Psoas muscle (tissue), 8 donors: ENCODE measurements around the gene EIF3D. TPM values are rescaled to one million over a fixed set of nuclear protein-coding genes. Genes with fewer than 3 reads are reported as not detected.
"Not testable (repeated sequence)": the region's sequence is repeated elsewhere in the genome, so short reads cannot be mapped to it uniquely, and the experiment has no call there.

Source experiments
- ATAC-seq, 4 donors: fragments of 200-7000 bp; cut with Tn5 transposase; one replicate each; pipeline ENCODE4 v1.9.1; 2020; ENCODE audit warnings: moderate library complexity in 3 of 4, mild to moderate bottlenecking in 2 of 4
- DNase-seq, 2 donors: peaks; one replicate each; pipeline ENCODE4 v3.0.0-alpha.2; 2020
- H3K27ac ChIP-seq: fragments of 200-600 bp; one replicate; pipeline ENCODE4 v1.8.0; 2022
- H3K27me3 ChIP-seq, 3 donors: fragments of 200-600 bp in 1 of 3; one replicate each; pipeline versions ENCODE4 v1.6.1 to v1.8.0; 2013 to 2022; ENCODE audit warnings: low read length in 2 of 3, mild to moderate bottlenecking in 2 of 3, moderate library complexity in 1 of 3; ENCODE audit not compliant: insufficient read depth in 3 of 3
- H3K36me3 ChIP-seq, 2 donors: fragments of 200-600 bp in 1 of 2; one replicate each; pipeline versions ENCODE4 v1.6.1 to v1.8.0; 2013 to 2022; ENCODE audit warnings: low read depth in 1 of 2, mild to moderate bottlenecking in 1 of 2, moderate library complexity in 1 of 2; ENCODE audit not compliant: insufficient read depth in 1 of 2
- H3K4me1 ChIP-seq: fragments of 200-600 bp; one replicate; pipeline ENCODE4 v1.8.0; 2022
- H3K4me3 ChIP-seq: fragments of 200-600 bp; one replicate; pipeline ENCODE4 v1.8.0; 2022; ENCODE audit warnings: mild to moderate bottlenecking
- H3K9me3 ChIP-seq: fragments of 200-600 bp; one replicate; pipeline ENCODE4 v1.8.0; 2022
- CTCF ChIP-seq: fragments of 200-600 bp; IDR thresholded peaks from one replicate; pipeline ENCODE4 v1.8.0; 2022; ENCODE audit warnings: antibody characterized with exemption
- WGBS, 3 donors: extraction: QIAGEN DNeasy Blood & Tissue Kit; methylation state at CpG; one replicate each; pipeline versions ENCODE4 v1.1.6 to v1.1.7; 2013; 5-methylcytosine and 5-hydroxymethylcytosine counted together
- intact Hi-C, 2 donors: fragments of 100-400 bp; cut with DNase I; formaldehyde crosslinking; loops; one replicate each; pipeline versions ENCODE4 v1.11.0 to v1.14.2; 2022
- polyA plus RNA-seq, 3 donors: library from polyadenylated mRNA; stranded (reverse); fragments of 200-250 nt; gene quantifications; one replicate each; pipeline ENCODE4 v1.2.3, GENCODE V29; 2013
- total RNA-seq, 4 donors: library from RNA; stranded (reverse); fragmentation: NEBNext Ultra II Directional in 2 of 4; extraction: Animal tissue kit (Norgen Biotek cat#: 25700) in 2 of 4; gene quantifications; one replicate each; pipeline versions ENCODE4 v1.2.1 to v1.2.4, GENCODE V29; 2021 to 2023
- donor health status: healthy with polysubstance abuse.
- donor health status: DM: no; HTN: no; CAD: no; lungs with moderate emphysema.
- donor health status: Bipolar disorder and iron deficiency.
- donor health status: healthy.
- donor health status: DM: yes; HTN: yes; CAD: no.
- donor health status: DM: no; HTN: no; CAD: no.
- donor health status: DM: no; HTN: no; CAD: no.
- donor health status: DM: yes; HTN: yes; CAD: no.

Gene EIF3D
- total and polyA plus RNA-seq, 7 donors: 102 to 338 (median 120) TPM

DNA sequence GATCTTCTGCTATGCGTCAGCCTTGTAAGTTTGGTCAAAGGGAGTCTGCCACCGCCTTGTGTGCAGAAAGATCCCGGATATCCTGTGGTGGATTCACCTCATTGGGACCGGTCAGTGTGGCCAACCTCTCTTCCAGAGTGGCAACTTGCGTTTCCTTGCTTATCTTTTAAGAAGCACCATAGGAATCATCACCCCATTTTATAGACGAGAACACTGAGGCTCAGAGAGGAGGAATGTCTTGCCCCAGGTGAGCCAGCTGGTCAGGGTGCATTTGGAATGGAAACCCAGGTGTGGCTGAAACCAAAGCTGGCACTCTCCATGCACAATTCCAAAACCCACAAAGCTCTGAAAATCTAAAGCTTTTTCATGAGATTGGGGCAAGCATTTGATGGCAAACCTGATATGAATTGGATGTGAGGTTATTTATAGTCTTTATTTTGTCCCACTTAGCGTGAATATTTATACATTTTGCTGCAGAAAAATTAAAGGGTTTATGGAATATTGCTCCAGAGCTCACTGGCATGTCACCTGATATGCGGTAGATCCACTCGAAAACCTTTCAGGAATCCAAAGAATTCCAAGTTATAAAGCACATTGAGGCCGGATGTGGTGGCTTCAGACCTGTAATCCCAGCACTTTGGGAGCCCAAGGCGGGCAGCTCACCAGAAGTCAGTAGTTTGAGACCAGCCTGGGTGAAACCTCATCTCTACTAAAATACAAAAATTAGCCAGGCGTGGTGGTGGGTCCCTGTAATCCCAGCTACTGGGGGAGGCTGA lies 12.1 kb upstream of the EIF3D start:
- intact Hi-C loops: loop anchor here in 1 of 2 donors (10.0 kb wide), 1 partner anchor 474 kb away; the partner anchor contains the start of genes MPST and TST
- Histone ChIP-seq H3K27ac (no peak overlapping the region), H3K36me3 (no peaks in the 10 kb centered on the region), H3K4me1 (no peaks in the 10 kb centered on the region), H3K9me3 (no peaks in the 10 kb centered on the region), H3K27me3 (no peaks in the 10 kb centered on the region), H3K4me3 (no peak overlapping the region)
- no peak for DNase-seq
- TF ChIP-seq CTCF: no peak
- 61 to 70% (median 63%) methylated on average over 12 of the region's 12 CpGs for WGBS, 3 donors
- no peak for ATAC-seq

DNA sequence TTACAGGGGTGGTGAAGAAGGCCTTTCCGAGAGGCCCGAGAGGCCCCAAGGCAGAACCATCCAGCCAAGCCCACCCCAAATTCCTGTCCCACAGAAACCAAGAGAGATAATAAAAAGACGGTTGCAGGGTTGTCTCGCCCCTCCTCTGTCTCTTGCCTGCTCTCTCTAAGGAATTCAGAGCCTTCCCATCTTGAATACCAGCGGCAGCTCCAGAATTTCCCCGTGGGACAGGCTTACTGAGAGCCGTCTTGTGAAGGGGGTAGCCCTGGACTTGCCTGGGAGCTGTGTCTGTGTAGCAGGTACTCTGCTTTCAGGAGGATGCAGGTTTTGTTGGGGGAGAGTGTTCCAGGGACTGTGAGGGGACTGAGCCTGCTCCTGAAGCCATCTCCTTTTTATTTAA lies 9.6 kb upstream of the EIF3D start:
- H3K27ac ChIP-seq: no peak overlapping the region
- WGBS, 3 donors: 44 to 51% (median 49%) methylated on average over 7 of the region's 7 CpGs
- intact Hi-C loops: no loop called here
- no peaks in the 10 kb centered on the region for H3K27me3 ChIP-seq
- no peak overlapping the region for H3K4me3 ChIP-seq
- H3K9me3 ChIP-seq: no peaks in the 10 kb centered on the region
- no peaks in the 10 kb centered on the region for H3K36me3 ChIP-seq
- no peak for DNase-seq
- ATAC-seq: no peak
- H3K4me1 ChIP-seq: no peaks in the 10 kb centered on the region
- TF ChIP-seq CTCF: no peak

DNA sequence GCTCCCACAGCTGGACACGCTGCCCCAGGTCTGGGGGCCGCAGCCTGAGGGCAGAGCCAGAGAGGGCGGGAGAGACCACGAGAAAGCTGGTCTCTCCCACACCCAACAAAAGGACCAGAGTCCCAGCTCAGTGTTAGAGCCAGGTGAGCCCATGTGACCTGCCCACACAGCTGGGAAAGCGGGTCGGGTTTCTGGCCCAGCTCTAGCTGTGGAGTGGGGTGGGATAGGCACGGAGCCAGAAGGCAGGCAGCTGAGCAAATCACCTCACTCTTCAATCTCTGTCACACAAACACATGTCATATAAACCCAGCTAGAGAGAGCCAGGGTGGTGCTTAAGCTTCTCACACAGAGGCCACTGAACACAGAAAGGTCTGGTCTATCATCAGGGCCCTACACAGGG lies 7.8 kb upstream of the EIF3D start:
- H3K9me3 ChIP-seq: no peaks in the 10 kb centered on the region
- DNase-seq (peak; percentile 28 to 66), ATAC-seq (peak; percentile 83 to 91 (median 87))
- no peaks in the 10 kb centered on the region for H3K36me3 ChIP-seq
- H3K27ac ChIP-seq: peak overlapping the region; percentile 77
- H3K27me3 ChIP-seq: no peaks in the 10 kb centered on the region
- peak overlapping the region; percentile 55 for H3K4me3 ChIP-seq
- TF ChIP-seq CTCF: no peak
- intact Hi-C loops: no loop called here
- WGBS, 3 donors: 24 to 37% (median 36%) methylated on average over 7 of the region's 7 CpGs
- no peaks in the 10 kb centered on the region for H3K4me1 ChIP-seq

- ATAC-seq, intact Hi-C loops: not testable (repeated sequence)
Observed at GRCh38 chr22:36533320-36533719, 4.4 kb upstream of the EIF3D start.

DNA sequence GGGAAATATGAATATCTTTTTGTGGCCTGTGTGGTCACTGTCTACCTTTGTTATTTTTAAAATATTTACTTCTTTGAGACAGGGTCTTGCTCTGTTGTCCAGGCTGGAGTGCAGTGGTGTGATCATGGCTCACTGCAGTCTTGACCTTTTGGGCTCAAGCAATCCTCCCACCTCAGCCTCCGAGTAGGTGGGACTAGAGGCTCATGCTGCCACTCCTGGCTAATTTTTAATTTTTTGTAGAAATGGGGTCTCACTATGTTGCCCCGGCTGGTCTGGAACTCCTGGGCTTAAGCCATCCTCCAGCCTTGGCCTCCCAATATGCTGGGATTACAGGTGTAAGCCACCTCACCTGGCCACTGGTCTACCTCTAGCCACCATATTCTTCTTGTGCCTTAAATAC lies 3.5 kb upstream of the EIF3D start:
- DNase-seq (no peak), ATAC-seq (no peak)
- peaks cover 11% of the 10 kb centered on the region for H3K4me1 ChIP-seq
- intact Hi-C loops: no loop called here
- H3K36me3 ChIP-seq: peaks cover 0 to 2% of the 10 kb centered on the region in 2 donors
- 73 to 96% (median 92%) methylated on average over 2 of the region's 2 CpGs for WGBS, 3 donors
- no peaks in the 10 kb centered on the region for H3K27me3 ChIP-seq
- no peak for TF ChIP-seq CTCF
- H3K9me3 ChIP-seq: no peaks in the 10 kb centered on the region
- no peak overlapping the region for H3K27ac ChIP-seq
- no peak overlapping the region for H3K4me3 ChIP-seq

More at GRCh38 chr22:36533320-36533719, 4.4 kb upstream of the EIF3D start:
- not testable (repeated sequence) for H3K36me3 ChIP-seq, DNase-seq, H3K9me3 ChIP-seq, H3K4me3 ChIP-seq, H3K27me3 ChIP-seq, H3K4me1 ChIP-seq, H3K27ac ChIP-seq
- WGBS, 3 donors: 87 to 89% (median 88%) methylated on average over 4 of the region's 4 CpGs
